Loucy (cell line): ENCODE measurements around the gene OS9.

Experiments used
- H2AFZ ChIP-seq: fragments of 200-600 bp; sonication (generic); 2 replicates; pipeline ENCODE4 v1.6.0; 2016; ENCODE audit warnings: antibody characterized with exemption, mild to moderate bottlenecking, low read length, moderate library complexity
- H3F3A ChIP-seq: fragments of 200-600 bp; 2 replicates; pipeline ENCODE4 v1.6.0; 2016; ENCODE audit warnings: antibody characterized with exemption, low read depth, mild to moderate bottlenecking
- H3K27me3 ChIP-seq: fragments of 200-600 bp; sonication (generic); 2 replicates; pipeline ENCODE4 v1.6.1; 2014; ENCODE audit warnings: low read length, mild to moderate bottlenecking; ENCODE audit not compliant: insufficient read depth, poor library complexity, severe bottlenecking
- H3K36me3 ChIP-seq: fragments of 200-600 bp; sonication (generic); 2 replicates; pipeline ENCODE4 v1.6.1; 2016; ENCODE audit warnings: low read length; ENCODE audit not compliant: insufficient read depth
- H3K4me1 ChIP-seq: fragments of 200-600 bp; sonication (generic); 2 replicates; pipeline ENCODE4 v1.5.1; 2014; ENCODE audit warnings: low read length, mild to moderate bottlenecking; ENCODE audit not compliant: insufficient read depth, poor library complexity, severe bottlenecking
- H3K4me2 ChIP-seq: fragments of 200-600 bp; sonication (generic); 2 replicates; pipeline ENCODE4 v1.6.0; 2014; ENCODE audit warnings: antibody characterized with exemption, low read length, low read depth, mild to moderate bottlenecking; ENCODE audit not compliant: poor library complexity, severe bottlenecking
- H3K4me3 ChIP-seq: fragments of 200-600 bp; sonication (generic); 2 replicates; pipeline ENCODE4 v1.5.1; 2014; ENCODE audit warnings: low read length, mild to moderate bottlenecking, mixed read lengths; ENCODE audit not compliant: poor library complexity, severe bottlenecking
- H3K79me2 ChIP-seq: fragments of 200-600 bp; sonication (generic); 2 replicates; pipeline ENCODE4 v1.6.1; 2014; ENCODE audit warnings: low read length; ENCODE audit not compliant: insufficient read depth
- H3K9ac ChIP-seq: fragments of 200-600 bp; sonication (generic); 2 replicates; pipeline ENCODE4 v1.6.0; 2014; ENCODE audit warnings: mild to moderate bottlenecking, low read depth, low read length, moderate library complexity; ENCODE audit not compliant: poor library complexity, severe bottlenecking
- H3K9me2 ChIP-seq: fragments of 200-600 bp; sonication (generic); replicated peaks from 2 replicates; pipeline ENCODE4 v1.6.1; 2016; ENCODE audit warnings: low read depth, low read length, mixed read lengths
- H3K9me3 ChIP-seq: fragments of 200-600 bp; sonication (generic); 2 replicates; pipeline ENCODE4 v1.6.1; 2014; ENCODE audit warnings: mild to moderate bottlenecking, antibody characterized with exemption, low read length, low read depth; ENCODE audit not compliant: insufficient read depth
- H4K20me1 ChIP-seq: fragments of 200-600 bp; sonication (generic); 2 replicates; pipeline ENCODE4 v1.6.0; 2014; ENCODE audit warnings: antibody characterized with exemption, low read length, mild to moderate bottlenecking; ENCODE audit not compliant: insufficient read depth, poor library complexity, severe bottlenecking
- EZH2phosphoT487 ChIP-seq: fragments of 200-600 bp; IDR thresholded peaks from 2 replicates; pipeline ENCODE4 v1.6.1; 2018; ENCODE audit warnings: antibody characterized with exemption, mild to moderate bottlenecking, moderate library complexity, borderline replicate concordance
- TF ChIP-seq, protein P1 (sequence below): fragments of 200-600 bp; sonication (generic); conservative IDR thresholded peaks from 2 replicates; pipeline ENCODE4 v1.5.1; 2014; ENCODE audit warnings: mild to moderate bottlenecking, antibody characterized with exemption, low read length

The OS9 gene

DNA sequence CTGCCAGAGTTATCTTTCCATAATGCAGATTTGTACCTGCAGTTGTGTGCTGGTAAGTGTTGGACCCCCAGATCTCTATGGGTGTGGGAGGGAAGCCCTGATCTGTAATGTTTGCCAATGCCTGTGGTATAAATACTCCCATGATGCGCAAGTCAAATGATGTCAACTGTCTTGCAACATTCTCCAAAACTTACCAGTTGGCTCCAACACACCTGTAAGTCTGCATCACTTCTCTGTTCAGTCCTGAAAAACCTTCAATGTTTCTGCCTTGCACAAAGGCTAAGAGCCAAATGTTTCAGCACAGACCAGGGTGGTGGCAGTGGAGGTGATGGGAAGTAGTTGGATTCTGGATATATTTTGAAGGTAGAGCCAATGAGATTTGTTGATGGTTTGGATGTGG, 3.1 kb downstream of the OS9 start:
- no peaks in the 10 kb centered on the region for H3F3A ChIP-seq
- H3K9me2 ChIP-seq, result no peaks in the 10 kb centered on the region
- TF ChIP-seq, protein P1, sequence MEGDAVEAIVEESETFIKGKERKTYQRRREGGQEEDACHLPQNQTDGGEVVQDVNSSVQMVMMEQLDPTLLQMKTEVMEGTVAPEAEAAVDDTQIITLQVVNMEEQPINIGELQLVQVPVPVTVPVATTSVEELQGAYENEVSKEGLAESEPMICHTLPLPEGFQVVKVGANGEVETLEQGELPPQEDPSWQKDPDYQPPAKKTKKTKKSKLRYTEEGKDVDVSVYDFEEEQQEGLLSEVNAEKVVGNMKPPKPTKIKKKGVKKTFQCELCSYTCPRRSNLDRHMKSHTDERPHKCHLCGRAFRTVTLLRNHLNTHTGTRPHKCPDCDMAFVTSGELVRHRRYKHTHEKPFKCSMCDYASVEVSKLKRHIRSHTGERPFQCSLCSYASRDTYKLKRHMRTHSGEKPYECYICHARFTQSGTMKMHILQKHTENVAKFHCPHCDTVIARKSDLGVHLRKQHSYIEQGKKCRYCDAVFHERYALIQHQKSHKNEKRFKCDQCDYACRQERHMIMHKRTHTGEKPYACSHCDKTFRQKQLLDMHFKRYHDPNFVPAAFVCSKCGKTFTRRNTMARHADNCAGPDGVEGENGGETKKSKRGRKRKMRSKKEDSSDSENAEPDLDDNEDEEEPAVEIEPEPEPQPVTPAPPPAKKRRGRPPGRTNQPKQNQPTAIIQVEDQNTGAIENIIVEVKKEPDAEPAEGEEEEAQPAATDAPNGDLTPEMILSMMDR, result no peak
- TF ChIP-seq EZH2phosphoT487, result no peak
- H3K4me1 ChIP-seq, result peaks cover 8% of the 10 kb centered on the region
- no peak overlapping the region for H3K4me2 ChIP-seq
- no peak overlapping the region for H2AFZ ChIP-seq
- no peaks in the 10 kb centered on the region for H3K9me3 ChIP-seq
- no peak overlapping the region for H3K4me3 ChIP-seq
- peaks cover 22% of the 10 kb centered on the region for H3K79me2 ChIP-seq
- peaks cover 10% of the 10 kb centered on the region; the same call in 1 of the 2 replicates for H3K36me3 ChIP-seq
- peaks cover 7% of the 10 kb centered on the region for H4K20me1 ChIP-seq
- H3K27me3 ChIP-seq, result no peaks in the 10 kb centered on the region
- H3K9ac ChIP-seq, result no peak overlapping the region

GRCh38 chr12:57698414-57698813, 4.5 kb downstream of the OS9 start:
- no peaks in the 10 kb centered on the region for H3K9me2 ChIP-seq
- H3K79me2 ChIP-seq, result peaks cover 22% of the 10 kb centered on the region
- no peak overlapping the region for H3K4me3 ChIP-seq
- TF ChIP-seq, protein P1, result no peak
- no peak for TF ChIP-seq EZH2phosphoT487
- no peak overlapping the region for H3K4me2 ChIP-seq
- no peak overlapping the region for H2AFZ ChIP-seq
- H3K27me3 ChIP-seq, result no peaks in the 10 kb centered on the region
- H4K20me1 ChIP-seq, result peaks cover 7% of the 10 kb centered on the region
- H3K4me1 ChIP-seq, result peaks cover 8% of the 10 kb centered on the region
- H3K36me3 ChIP-seq, result peaks cover 10% of the 10 kb centered on the region; the same call in 1 of the 2 replicates
- no peaks in the 10 kb centered on the region for H3F3A ChIP-seq
- H3K9me3 ChIP-seq, result no peaks in the 10 kb centered on the region
- H3K9ac ChIP-seq, result no peak overlapping the region

DNA sequence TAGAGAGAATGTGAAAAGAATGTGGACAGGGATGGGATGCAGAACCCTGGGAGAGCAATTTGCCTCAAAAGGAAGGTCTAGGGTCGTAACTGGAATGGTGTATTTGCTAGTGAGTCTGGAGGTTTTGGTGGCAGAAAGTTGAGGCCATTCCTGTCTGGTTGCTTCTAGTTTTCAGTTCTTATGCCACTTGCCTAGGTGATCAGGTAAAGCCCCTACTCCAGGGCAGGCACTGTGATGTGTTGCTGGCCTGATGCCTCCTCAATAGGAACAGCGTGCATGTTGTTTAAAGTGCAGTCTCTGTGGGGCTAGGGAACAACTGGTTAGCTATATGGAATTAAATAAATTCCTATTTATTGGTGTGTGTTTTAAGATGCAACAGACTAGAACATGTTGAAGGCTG, 6.4 kb downstream of the OS9 start:
- TF ChIP-seq, protein P1, result no peak
- no peak for TF ChIP-seq EZH2phosphoT487
- peaks cover 9% of the 10 kb centered on the region; the same call in 1 of the 2 replicates for H3K79me2 ChIP-seq
- H3K4me2 ChIP-seq, result no peak overlapping the region
- no peaks in the 10 kb centered on the region for H3K27me3 ChIP-seq
- no peak overlapping the region for H3K9ac ChIP-seq
- H3K9me3 ChIP-seq, result no peaks in the 10 kb centered on the region
- H4K20me1 ChIP-seq, result peaks cover 4% of the 10 kb centered on the region
- H3K9me2 ChIP-seq, result no peaks in the 10 kb centered on the region
- peaks cover 13% of the 10 kb centered on the region; the same call in 1 of the 2 replicates for H3K36me3 ChIP-seq
- no peaks in the 10 kb centered on the region for H3F3A ChIP-seq
- no peaks in the 10 kb centered on the region for H3K4me1 ChIP-seq
- H2AFZ ChIP-seq, result no peak overlapping the region
- no peak overlapping the region for H3K4me3 ChIP-seq
